ENCODE data around the gene ASTN2. TPM values are rescaled to one million over a fixed set of nuclear protein-coding genes. Genes with fewer than 3 reads are reported as not detected.

The ASTN2 gene
- total RNA-seq, 1 donor from 2014 or later: 2.3 TPM

- H3K9me3 ChIP-seq: no peaks in the 10 kb centered on the region
- intact Hi-C loops (cut with DNase I): no loop called here
- H3K4me1 ChIP-seq: no peaks in the 10 kb centered on the region
- no peak for TF ChIP-seq CTCF (IDR thresholded peaks at IDR 0.05)
- no peak overlapping the region for H3K27ac ChIP-seq
- DNase-seq (ENCODE audit: low spot score in 2 of 2): no peak
- peaks cover 5 to 28% of the 10 kb centered on the region in 2 donors for H3K36me3 ChIP-seq
- no peaks in the 10 kb centered on the region for H3K27me3 ChIP-seq
- H3K4me3 ChIP-seq: no peak overlapping the region
Measured at GRCh38 chr9:116393198-116393597, 1021.7 kb downstream of the ASTN2 start.

GRCh38 chr9:116391306-116391900, 1023.5 kb downstream of the ASTN2 start:
- no peak for DNase-seq (ENCODE audit: low spot score in 2 of 2)
- Histone ChIP-seq H3K9me3 (no peaks in the 10 kb centered on the region), H3K27me3 (no peaks in the 10 kb centered on the region), H3K4me3 (no peak overlapping the region), H3K27ac (no peak overlapping the region), H3K4me1 (no peaks in the 10 kb centered on the region), H3K36me3 (peaks cover 0 to 21% of the 10 kb centered on the region in 2 donors)
- TF ChIP-seq CTCF (IDR thresholded peaks at IDR 0.05): no peak
- intact Hi-C loops (cut with DNase I): no loop called here

- peaks cover 0 to 14% of the 10 kb centered on the region in 2 donors for H3K36me3 ChIP-seq
- intact Hi-C loops (cut with DNase I): no loop called here
- H3K27me3 ChIP-seq: no peaks in the 10 kb centered on the region
- DNase-seq (ENCODE audit: low spot score in 2 of 2): no peak
- no peak for TF ChIP-seq CTCF (IDR thresholded peaks at IDR 0.05)
- no peaks in the 10 kb centered on the region for H3K4me1 ChIP-seq
- H3K4me3 ChIP-seq: no peak overlapping the region
- H3K9me3 ChIP-seq: no peaks in the 10 kb centered on the region
- H3K27ac ChIP-seq: no peak overlapping the region
Measured at GRCh38 chr9:116390303-116391228, 1024.3 kb downstream of the ASTN2 start.

DNA sequence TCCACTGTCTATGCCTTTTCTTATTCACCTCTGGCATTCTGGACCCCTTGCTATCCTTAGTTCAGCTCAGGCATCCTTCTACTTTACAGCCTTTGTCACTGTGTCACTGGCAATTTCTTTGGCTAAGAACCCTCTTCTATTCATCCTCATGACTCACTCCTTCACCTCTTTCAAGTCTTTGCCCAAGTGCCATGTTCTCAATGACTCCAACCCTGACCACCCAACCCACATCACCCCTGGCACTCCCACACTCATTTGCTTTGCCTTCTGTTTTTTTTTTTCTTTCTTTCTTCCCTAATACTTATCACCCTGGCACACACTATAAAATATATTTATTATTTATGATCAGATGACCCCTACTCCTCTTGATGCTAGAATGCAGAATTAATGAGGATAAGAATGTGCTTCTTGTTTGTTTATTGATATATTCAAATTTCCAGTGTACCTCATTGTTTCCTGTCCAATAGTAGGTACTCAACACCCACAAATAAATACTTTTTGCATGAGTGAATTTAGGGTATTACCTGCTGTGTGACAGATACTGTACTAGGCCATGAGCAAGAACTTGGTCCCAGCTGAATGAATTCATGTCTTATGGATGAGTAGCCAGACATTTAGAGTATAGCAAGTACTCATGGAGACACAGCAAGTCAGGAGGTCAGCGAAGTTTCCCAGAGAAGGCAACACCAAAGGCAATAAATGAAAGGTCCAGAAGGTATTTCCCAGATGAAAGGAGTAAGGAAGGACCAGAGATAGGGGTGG, 1025.1 kb downstream of the ASTN2 start:
- no peak for TF ChIP-seq CTCF (IDR thresholded peaks at IDR 0.05)
- H3K27me3 ChIP-seq: no peaks in the 10 kb centered on the region
- H3K9me3 ChIP-seq: no peaks in the 10 kb centered on the region
- no peak for DNase-seq (ENCODE audit: low spot score in 2 of 2)
- no peak overlapping the region for H3K4me3 ChIP-seq
- no peak overlapping the region for H3K27ac ChIP-seq
- H3K4me1 ChIP-seq: no peaks in the 10 kb centered on the region
- intact Hi-C loops (cut with DNase I): no loop called here
- peaks cover 0 to 14% of the 10 kb centered on the region in 2 donors for H3K36me3 ChIP-seq

DNA sequence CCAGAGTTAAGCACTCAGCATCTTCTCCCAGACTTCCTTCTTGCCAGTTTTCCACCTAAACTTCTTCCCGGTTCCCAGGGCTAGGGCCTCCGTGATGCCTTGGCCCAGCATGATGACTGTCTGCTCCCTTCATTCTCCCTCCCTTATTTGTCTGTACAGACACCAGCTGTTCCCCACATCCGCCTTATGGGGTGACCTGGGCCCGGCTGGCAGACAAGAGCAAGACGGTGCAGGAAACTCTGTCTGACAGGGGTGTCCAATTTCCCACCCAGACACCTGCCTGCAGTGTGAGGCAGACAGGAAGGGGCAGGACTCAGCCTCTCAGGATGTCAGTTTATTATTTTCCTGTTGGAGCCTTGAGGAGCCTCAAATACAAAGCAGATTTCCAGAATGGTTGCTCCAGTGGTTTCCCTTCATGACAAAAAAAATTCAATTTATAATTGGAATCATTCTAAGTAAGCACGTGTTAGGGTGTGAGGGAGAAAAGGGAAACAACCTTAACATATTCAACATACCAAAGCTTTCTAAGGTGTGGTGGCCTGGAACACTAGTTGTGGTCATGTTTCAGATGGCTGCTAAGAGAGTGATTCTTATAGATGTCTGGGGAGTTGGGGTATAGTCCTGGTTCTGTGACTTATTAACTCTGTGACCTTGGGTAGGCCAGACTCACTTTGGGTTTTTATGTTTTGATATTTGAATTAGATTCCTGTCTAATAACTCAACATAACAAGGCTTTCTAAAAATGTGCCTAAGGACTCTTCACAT, 1026.7 kb downstream of the ASTN2 start:
- H3K4me1 ChIP-seq: no peaks in the 10 kb centered on the region

More for the DNA sequence above, 1026.7 kb downstream of the ASTN2 start:
- H3K27me3 ChIP-seq: no peaks in the 10 kb centered on the region
- H3K4me3 ChIP-seq: no peak overlapping the region
- no peaks in the 10 kb centered on the region for H3K9me3 ChIP-seq
- no peak for DNase-seq (ENCODE audit: low spot score in 2 of 2)
- no peak overlapping the region for H3K27ac ChIP-seq
- intact Hi-C loops (cut with DNase I): no loop called here
- TF ChIP-seq CTCF (IDR thresholded peaks at IDR 0.05): no peak
- peaks cover 0 to 12% of the 10 kb centered on the region in 2 donors for H3K36me3 ChIP-seq

All from ascending aorta (tissue), 2 donors.